MM.1S (cell line): ENCODE measurements around the gene DHRS2.

ENCODE experiments used
- DNase-seq: peaks from one replicate; pipeline ENCODE4 v3.0.0-alpha.2; 2015
- H2AFZ ChIP-seq: fragments of 300-600 bp; sonication (generic); 2 replicates; pipeline ENCODE4 v1.6.0; 2016; ENCODE audit warnings: antibody characterized with exemption, low read length
- H3F3A ChIP-seq: fragments of 300-600 bp; sonication (generic); 2 replicates; pipeline ENCODE4 v1.6.1; 2016; ENCODE audit warnings: mild to moderate bottlenecking, antibody characterized with exemption, low read length, moderate library complexity, mixed read lengths; ENCODE audit not compliant: insufficient read depth
- H3K27ac ChIP-seq: fragments of 300-600 bp; sonication (generic); 2 replicates; pipeline ENCODE4 v1.5.1; 2016; ENCODE audit warnings: mild to moderate bottlenecking, low read length
- H3K27me3 ChIP-seq: fragments of 300-600 bp; sonication (generic); replicated peaks from 2 replicates; pipeline ENCODE4 v1.6.0; 2016; ENCODE audit warnings: low read length; ENCODE audit not compliant: insufficient read depth
- H3K36me3 ChIP-seq: fragments of 300-600 bp; sonication (generic); replicated peaks from 2 replicates; pipeline ENCODE4 v1.6.1; 2016; ENCODE audit warnings: mild to moderate bottlenecking, low read length, mixed read lengths; ENCODE audit not compliant: insufficient read depth
- H3K4me1 ChIP-seq: fragments of 300-600 bp; sonication (generic); 2 replicates; pipeline ENCODE4 v1.6.1; 2016; ENCODE audit warnings: low read length, mixed read lengths
- H3K4me2 ChIP-seq: fragments of 300-600 bp; sonication (generic); 2 replicates; pipeline ENCODE4 v1.6.0; 2016; ENCODE audit warnings: low read depth, low read length
- H3K4me3 ChIP-seq: fragments of 300-600 bp; sonication (generic); 2 replicates; pipeline ENCODE4 v1.5.1; 2016; ENCODE audit warnings: low read length, mixed read lengths
- H3K79me2 ChIP-seq: fragments of 300-600 bp; sonication (generic); 2 replicates; pipeline ENCODE4 v1.6.1; 2016; ENCODE audit warnings: mixed run types, low read length, mixed read lengths
- H3K9ac ChIP-seq: fragments of 300-600 bp; sonication (generic); 2 replicates; pipeline ENCODE4 v1.6.1; 2016; ENCODE audit warnings: low read length, mixed read lengths
- H3K9me2 ChIP-seq: fragments of 300-600 bp; sonication (generic); replicated peaks from 2 replicates; pipeline ENCODE4 v1.6.1; 2016; ENCODE audit warnings: mild to moderate bottlenecking, low read length, mixed read lengths; ENCODE audit not compliant: insufficient read depth
- H3K9me3 ChIP-seq: fragments of 300-600 bp; sonication (generic); replicated peaks from 2 replicates; pipeline ENCODE4 v1.6.1; 2016; ENCODE audit warnings: mild to moderate bottlenecking, low read length, mixed read lengths; ENCODE audit not compliant: insufficient read depth
- H4K20me1 ChIP-seq: fragments of 300-600 bp; sonication (generic); 2 replicates; pipeline ENCODE4 v1.6.1; 2016; ENCODE audit warnings: mild to moderate bottlenecking, low read length, moderate library complexity, mixed read lengths; ENCODE audit not compliant: insufficient read depth
- CTCF ChIP-seq: fragments of 300-600 bp; sonication (generic); IDR thresholded peaks from 2 replicates; pipeline ENCODE4 v1.5.1; 2016; ENCODE audit warnings: antibody characterized with exemption, low read length, mixed read lengths
- EZH2 ChIP-seq: fragments of 300-600 bp; sonication (generic); optimal IDR thresholded peaks from 2 replicates; pipeline ENCODE3; 2017; ENCODE audit warnings: low read depth, mild to moderate bottlenecking, antibody characterized with exemption, low read length, mixed read lengths
- EZH2phosphoT487 ChIP-seq: fragments of 300-600 bp; sonication (generic); IDR thresholded peaks from 2 replicates; pipeline ENCODE4 v1.6.1; 2018; ENCODE audit warnings: antibody characterized with exemption, low read length

DHRS2 gene

GRCh38 chr14:23644919-23645336 is 8.8 kb downstream of the DHRS2 start:
- TF ChIP-seq EZH2 (no peak), EZH2phosphoT487 (no peak), CTCF (no peak)
- DNase-seq, result no peak

GRCh38 chr14:23645504-23645811 is 9.3 kb downstream of the DHRS2 start:
- Histone ChIP-seq H3K27me3 (no peaks in the 10 kb centered on the region), H3K9me2 (no peaks in the 10 kb centered on the region), H3K36me3 (no peaks in the 10 kb centered on the region), H3K4me3 (no peak overlapping the region), H3K27ac (no peak overlapping the region), H3F3A (no peaks in the 10 kb centered on the region), H4K20me1 (no peaks in the 10 kb centered on the region), H3K9ac (no peak overlapping the region), H3K4me1 (no peaks in the 10 kb centered on the region), H3K4me2 (no peak overlapping the region), H3K9me3 (no peaks in the 10 kb centered on the region), H3K79me2 (no peaks in the 10 kb centered on the region), H2AFZ (no peak overlapping the region)
- no peak for TF ChIP-seq EZH2phosphoT487
- DNase-seq, result no peak

More at GRCh38 chr14:23644919-23645336, 8.8 kb downstream of the DHRS2 start:
- Histone ChIP-seq H3K36me3 (no peaks in the 10 kb centered on the region), H3F3A (no peaks in the 10 kb centered on the region), H3K79me2 (no peaks in the 10 kb centered on the region), H3K9me2 (no peaks in the 10 kb centered on the region), H4K20me1 (no peaks in the 10 kb centered on the region), H3K27ac (no peak overlapping the region), H3K4me3 (no peak overlapping the region), H3K9me3 (no peaks in the 10 kb centered on the region), H3K4me2 (no peak overlapping the region), H3K27me3 (no peaks in the 10 kb centered on the region), H3K9ac (no peak overlapping the region), H2AFZ (no peak overlapping the region), H3K4me1 (no peaks in the 10 kb centered on the region)

GRCh38 chr14:23645812-23646647 is 9.9 kb downstream of the DHRS2 start:
- H3K4me2 ChIP-seq, result no peak overlapping the region
- H3K9me2 ChIP-seq, result no peaks in the 10 kb centered on the region
- H3K36me3 ChIP-seq, result no peaks in the 10 kb centered on the region
- no peaks in the 10 kb centered on the region for H3F3A ChIP-seq
- H3K79me2 ChIP-seq, result no peaks in the 10 kb centered on the region
- no peaks in the 10 kb centered on the region for H3K4me1 ChIP-seq
- H3K9me3 ChIP-seq, result no peaks in the 10 kb centered on the region
- H3K4me3 ChIP-seq, result no peak overlapping the region
- TF ChIP-seq EZH2 (no peak), EZH2phosphoT487 (no peak)
- DNase-seq, result no peak
- no peaks in the 10 kb centered on the region for H4K20me1 ChIP-seq
- no peak overlapping the region for H3K9ac ChIP-seq
- no peak overlapping the region for H2AFZ ChIP-seq
- no peak overlapping the region for H3K27ac ChIP-seq
- no peaks in the 10 kb centered on the region for H3K27me3 ChIP-seq

- no peaks in the 10 kb centered on the region for H3K9me3 ChIP-seq
Observed at GRCh38 chr14:23646648-23647549, 10.7 kb downstream of the DHRS2 start.

More at GRCh38 chr14:23646648-23647549, 10.7 kb downstream of the DHRS2 start:
- Histone ChIP-seq H4K20me1 (no peaks in the 10 kb centered on the region), H3K4me1 (no peaks in the 10 kb centered on the region), H3K4me2 (no peak overlapping the region), H2AFZ (no peak overlapping the region), H3K36me3 (no peaks in the 10 kb centered on the region), H3K9me2 (no peaks in the 10 kb centered on the region), H3K27ac (no peak overlapping the region), H3K9ac (no peak overlapping the region), H3K27me3 (no peaks in the 10 kb centered on the region), H3F3A (no peaks in the 10 kb centered on the region), H3K4me3 (no peak overlapping the region), H3K79me2 (no peaks in the 10 kb centered on the region)
- no peak for DNase-seq
- no peak for TF ChIP-seq CTCF
- no peak for TF ChIP-seq EZH2phosphoT487
- TF ChIP-seq EZH2, result no peak
